SK-N-SH (cell line): ENCODE measurements around the gene DCDC2. TPM values are rescaled to one million over a fixed set of nuclear protein-coding genes. Genes with fewer than 3 reads are reported as not detected.

ENCODE experiments used
- CTCF ChIA-PET: fragments of 300-600, 350-600 bp; formaldehyde crosslinking; extraction: SDS; loops from one replicate; lab custom pipeline; 2021; lab: Yijun Ruan, JAX
- POLR2A ChIA-PET: fragments of 350-600 bp; sonication (Branson Sonifier 250); formaldehyde crosslinking; extraction: SDS; loops from one replicate; lab custom pipeline; 2020; ENCODE audit warnings: antibody characterized with exemption, inconsistent platforms; lab: Yijun Ruan, JAX
- DNase-seq: peaks from one replicate; pipeline ENCODE4 v3.0.0; 2012
- H2AFZ ChIP-seq: fragments of 200-600 bp; sonication (generic); 2 replicates; pipeline ENCODE4 v1.8.1; 2016; ENCODE audit warnings: antibody characterized with exemption, mild to moderate bottlenecking, low read depth
- H3F3A ChIP-seq: fragments of 200-600 bp; sonication (generic); replicated peaks from 2 replicates; pipeline ENCODE3; 2016; ENCODE audit warnings: antibody characterized with exemption, mild to moderate bottlenecking; ENCODE audit not compliant: insufficient read depth
- H3K27ac ChIP-seq, 2 experiments: fragments of 200-500 bp in 1 of 2; fragments of 200-600 bp in 1 of 2; sonication (Bioruptor generic) in 1 of 2; sonication (generic), shearing (Covaris generic) in 1 of 2; 2 replicates each; pipeline versions ENCODE4 v1.5.1 to v1.6.1; 2014 to 2016; ENCODE audit warnings: low read depth in 2 of 2, inconsistent platforms in 1 of 2, low read length in 1 of 2, mild to moderate bottlenecking in 1 of 2, mixed read lengths in 1 of 2
- H3K27me3 ChIP-seq: fragments of 200-600 bp; sonication (generic), shearing (Covaris generic); 2 replicates; pipeline ENCODE4 v1.6.1; 2016; ENCODE audit warnings: mixed run types; ENCODE audit not compliant: insufficient read depth
- H3K36me3 ChIP-seq, 2 experiments: fragments of 200-500 bp in 1 of 2; fragments of 200-600 bp in 1 of 2; sonication (Bioruptor generic) in 1 of 2; sonication (generic) in 1 of 2; replicated peaks in 1 of 2; 2 replicates each; pipeline versions ENCODE3 to v1.5.1; 2014 to 2016; ENCODE audit warnings: low read length in 1 of 2, mild to moderate bottlenecking in 1 of 2; ENCODE audit not compliant: insufficient read depth in 2 of 2, control insufficient read depth in 1 of 2
- H3K4me1 ChIP-seq, 2 experiments: fragments of 200-500 bp in 1 of 2; fragments of 200-600 bp in 1 of 2; sonication (Bioruptor generic) in 1 of 2; sonication (generic), shearing (Covaris generic) in 1 of 2; 2 replicates each; pipeline versions ENCODE4 v1.5.1 to v1.6.1; 2014 to 2016; ENCODE audit warnings: low read depth in 1 of 2, low read length in 1 of 2, mixed run types in 1 of 2; ENCODE audit not compliant: insufficient read depth in 2 of 2, control insufficient read depth in 1 of 2
- H3K4me2 ChIP-seq: fragments of 200-600 bp; sonication (generic), shearing (Covaris generic); 2 replicates; pipeline ENCODE4 v1.6.1; 2017; ENCODE audit warnings: mixed run types
- H3K4me3 ChIP-seq, 2 experiments: fragments of 200-500 bp in 1 of 2; fragments of 200-600 bp in 1 of 2; sonication (Bioruptor generic) in 1 of 2; sonication (generic), shearing (Covaris generic) in 1 of 2; 2 replicates each; pipeline versions ENCODE4 v1.5.1 to v1.8.1; 2014 to 2016; ENCODE audit warnings: low read depth in 2 of 2, inconsistent platforms in 1 of 2, low read length in 1 of 2, mild to moderate bottlenecking in 1 of 2, mixed read lengths in 1 of 2, moderate library complexity in 1 of 2
- H3K79me2 ChIP-seq: fragments of 200-600 bp; sonication (generic); 2 replicates; pipeline ENCODE4 v1.8.1; 2017; ENCODE audit warnings: mild to moderate bottlenecking; ENCODE audit not compliant: insufficient read depth
- H3K9ac ChIP-seq: fragments of 200-600 bp; sonication (generic); 2 replicates; pipeline ENCODE4 v1.6.1; 2017; ENCODE audit warnings: mixed run types
- H3K9me2 ChIP-seq: fragments of 200-600 bp; sonication (generic); 2 replicates; pipeline ENCODE4 v1.6.1; 2017; ENCODE audit warnings: mixed run types
- H3K9me3 ChIP-seq: fragments of 200-600 bp; sonication (generic); 2 replicates; pipeline ENCODE4 v1.6.1; 2017; ENCODE audit warnings: mixed run types, mild to moderate bottlenecking, moderate library complexity
- H4K20me1 ChIP-seq: fragments of 200-600 bp; sonication (generic); 2 replicates; pipeline ENCODE4 v1.6.1; 2017; ENCODE audit warnings: mild to moderate bottlenecking, mixed run types; ENCODE audit not compliant: insufficient read depth
- NFIC ChIP-seq: IDR thresholded peaks from 2 replicates; pipeline ENCODE4 v1.4.0; 2012; ENCODE audit warnings: borderline replicate concordance
- RAD21 ChIP-seq: IDR thresholded peaks from 2 replicates; pipeline ENCODE4 v1.6.1; 2012; ENCODE audit warnings: mild to moderate bottlenecking, low read length
- RCOR1 ChIP-seq: fragments of 150-350 bp; IDR thresholded peaks from 2 replicates; pipeline ENCODE4 v1.6.1; 2017; ENCODE audit warnings: antibody characterized with exemption, low read length
- SMC3 ChIP-seq: IDR thresholded peaks from 2 replicates; pipeline ENCODE4 v1.6.1; 2012; ENCODE audit warnings: low read depth, low read length, improper control_type of control experiment
- TEAD4 ChIP-seq: IDR thresholded peaks from 2 replicates; pipeline ENCODE4 v1.4.0; 2012; ENCODE audit warnings: mild to moderate bottlenecking, borderline replicate concordance; ENCODE audit not compliant: insufficient read depth
- WGBS: methylation state at CpG from one replicate; pipeline ENCODE4 v1.1.6; 2017; ENCODE audit warnings: low lambda C conversion rate; 5-methylcytosine and 5-hydroxymethylcytosine counted together
- polyA plus RNA-seq, 3 experiments: library from polyadenylated mRNA; depleted of rRNA; stranded (reverse); fragments of >200 nt; gene quantifications; 2 replicates each; pipeline ENCODE4 v1.2.3, GENCODE V29; 2012
- TF ChIP-seq, protein P1 (sequence below): fragments of 200-600 bp; sonication (generic); IDR thresholded peaks from 2 replicates; pipeline ENCODE4 v1.6.1; 2017; ENCODE audit warnings: antibody characterized with exemption, mild to moderate bottlenecking, moderate library complexity
- TF ChIP-seq, protein P2 (sequence below): fragments of 150-350 bp; IDR thresholded peaks from 2 replicates; pipeline ENCODE4 v1.6.1; 2017; ENCODE audit warnings: antibody characterized with exemption, low read length, low read depth, borderline replicate concordance
- TF ChIP-seq, protein P3 (sequence below): IDR thresholded peaks from 2 replicates; pipeline ENCODE4 v1.4.0; 2012; ENCODE audit warnings: low read depth, borderline replicate concordance

The DCDC2 gene
- polyA plus RNA-seq, 1 of the 3 experiments (the other 2 are of a cell fraction) = not detected

- H3K4me2 ChIP-seq = peak overlapping the region; percentile 39
- no peak overlapping the region for H3K9ac ChIP-seq
- H3K4me3 ChIP-seq = peak overlapping the region in 1 of 2 experiments; percentile 40; a peak in 1 of 4 replicates
- peaks cover 0 to 7% of the 10 kb centered on the region in 2 experiments; a peak in 3 of 4 replicates for H3K4me1 ChIP-seq
- POLR2A ChIA-PET = interaction anchor here (0.6 to 1.7 kb wide), 2 partner anchors 106 to 119 kb away, joined by 3 to 8 read pairs; no protein-coding TSS in a partner anchor
- H4K20me1 ChIP-seq = no peaks in the 10 kb centered on the region
- WGBS = 10% methylated on average over 10 of the region's 10 CpGs
- no peaks in the 10 kb centered on the region for H3K9me3 ChIP-seq
- TF ChIP-seq, protein P1, sequence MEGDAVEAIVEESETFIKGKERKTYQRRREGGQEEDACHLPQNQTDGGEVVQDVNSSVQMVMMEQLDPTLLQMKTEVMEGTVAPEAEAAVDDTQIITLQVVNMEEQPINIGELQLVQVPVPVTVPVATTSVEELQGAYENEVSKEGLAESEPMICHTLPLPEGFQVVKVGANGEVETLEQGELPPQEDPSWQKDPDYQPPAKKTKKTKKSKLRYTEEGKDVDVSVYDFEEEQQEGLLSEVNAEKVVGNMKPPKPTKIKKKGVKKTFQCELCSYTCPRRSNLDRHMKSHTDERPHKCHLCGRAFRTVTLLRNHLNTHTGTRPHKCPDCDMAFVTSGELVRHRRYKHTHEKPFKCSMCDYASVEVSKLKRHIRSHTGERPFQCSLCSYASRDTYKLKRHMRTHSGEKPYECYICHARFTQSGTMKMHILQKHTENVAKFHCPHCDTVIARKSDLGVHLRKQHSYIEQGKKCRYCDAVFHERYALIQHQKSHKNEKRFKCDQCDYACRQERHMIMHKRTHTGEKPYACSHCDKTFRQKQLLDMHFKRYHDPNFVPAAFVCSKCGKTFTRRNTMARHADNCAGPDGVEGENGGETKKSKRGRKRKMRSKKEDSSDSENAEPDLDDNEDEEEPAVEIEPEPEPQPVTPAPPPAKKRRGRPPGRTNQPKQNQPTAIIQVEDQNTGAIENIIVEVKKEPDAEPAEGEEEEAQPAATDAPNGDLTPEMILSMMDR = peak; percentile 69
- TF ChIP-seq SMC3 = peak; percentile 41
- TF ChIP-seq NFIC = 0 out of 2 replicates have a peak, but pooled peaks have one; percentile 8
- TF ChIP-seq, protein P2, sequence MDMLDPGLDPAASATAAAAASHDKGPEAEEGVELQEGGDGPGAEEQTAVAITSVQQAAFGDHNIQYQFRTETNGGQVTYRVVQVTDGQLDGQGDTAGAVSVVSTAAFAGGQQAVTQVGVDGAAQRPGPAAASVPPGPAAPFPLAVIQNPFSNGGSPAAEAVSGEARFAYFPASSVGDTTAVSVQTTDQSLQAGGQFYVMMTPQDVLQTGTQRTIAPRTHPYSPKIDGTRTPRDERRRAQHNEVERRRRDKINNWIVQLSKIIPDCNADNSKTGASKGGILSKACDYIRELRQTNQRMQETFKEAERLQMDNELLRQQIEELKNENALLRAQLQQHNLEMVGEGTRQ = no peak
- peak; percentile 18; the same call in 1 of the 2 replicates for TF ChIP-seq RCOR1
- TF ChIP-seq RAD21 = peak; percentile 64
- no peak for TF ChIP-seq TEAD4
- H3K27me3 ChIP-seq = no peaks in the 10 kb centered on the region
- no peaks in the 10 kb centered on the region for H3K9me2 ChIP-seq
- no peak overlapping the region for H2AFZ ChIP-seq
- DNase-seq = peak; percentile 78
- CTCF ChIA-PET = interaction anchor here (0.6 to 4.0 kb wide), 71 partner anchors 9 to 1464 kb away, joined by 3 to 64 read pairs (median 5); partner anchors contain the start of genes ALDH5A1 and DCDC2
- H3K79me2 ChIP-seq = no peaks in the 10 kb centered on the region
- H3K27ac ChIP-seq = no peak overlapping the region
- H3F3A ChIP-seq = no peaks in the 10 kb centered on the region
- no peaks in the 10 kb centered on the region for H3K36me3 ChIP-seq
These were observed 74.5 kb downstream of the DCDC2 start for GRCh38 chr6:24283043-24283985.

- H3K4me1 ChIP-seq = peaks cover 0 to 5% of the 10 kb centered on the region in 2 experiments; a peak in 2 of 4 replicates
- H3K79me2 ChIP-seq = no peaks in the 10 kb centered on the region
- DNase-seq = peak; percentile 8
- no peaks in the 10 kb centered on the region for H3K27me3 ChIP-seq
- no peak overlapping the region for H3K27ac ChIP-seq
- 2% methylated on average over 1 of the region's 1 CpG for WGBS
- no peaks in the 10 kb centered on the region for H4K20me1 ChIP-seq
- no peaks in the 10 kb centered on the region for H3K36me3 ChIP-seq
- H3K9me2 ChIP-seq = no peaks in the 10 kb centered on the region
- no peak overlapping the region for H3K4me3 ChIP-seq
- no peak overlapping the region for H3K4me2 ChIP-seq
- CTCF ChIA-PET = interaction anchor here (0.5 to 2.8 kb wide), 27 partner anchors 9 to 1262 kb away, joined by 3 to 26 read pairs (median 5); partner anchors contain the start of gene NRSN1
- no peak overlapping the region for H2AFZ ChIP-seq
- H3K9me3 ChIP-seq = no peaks in the 10 kb centered on the region
- TF ChIP-seq RAD21 = peak; percentile 76
- TF ChIP-seq, protein P3, sequence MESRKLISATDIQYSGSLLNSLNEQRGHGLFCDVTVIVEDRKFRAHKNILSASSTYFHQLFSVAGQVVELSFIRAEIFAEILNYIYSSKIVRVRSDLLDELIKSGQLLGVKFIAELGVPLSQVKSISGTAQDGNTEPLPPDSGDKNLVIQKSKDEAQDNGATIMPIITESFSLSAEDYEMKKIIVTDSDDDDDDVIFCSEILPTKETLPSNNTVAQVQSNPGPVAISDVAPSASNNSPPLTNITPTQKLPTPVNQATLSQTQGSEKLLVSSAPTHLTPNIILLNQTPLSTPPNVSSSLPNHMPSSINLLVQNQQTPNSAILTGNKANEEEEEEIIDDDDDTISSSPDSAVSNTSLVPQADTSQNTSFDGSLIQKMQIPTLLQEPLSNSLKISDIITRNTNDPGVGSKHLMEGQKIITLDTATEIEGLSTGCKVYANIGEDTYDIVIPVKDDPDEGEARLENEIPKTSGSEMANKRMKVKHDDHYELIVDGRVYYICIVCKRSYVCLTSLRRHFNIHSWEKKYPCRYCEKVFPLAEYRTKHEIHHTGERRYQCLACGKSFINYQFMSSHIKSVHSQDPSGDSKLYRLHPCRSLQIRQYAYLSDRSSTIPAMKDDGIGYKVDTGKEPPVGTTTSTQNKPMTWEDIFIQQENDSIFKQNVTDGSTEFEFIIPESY = no peak
- TF ChIP-seq, protein P1 = peak; percentile 70
- TF ChIP-seq, all 33 proteins: peak for 2
- Histone ChIP-seq H3K9ac (no peak overlapping the region), H3F3A (no peaks in the 10 kb centered on the region)
- POLR2A ChIA-PET = no interaction called here
These were observed 83.3 kb downstream of the DCDC2 start for GRCh38 chr6:24274441-24275083.
